NCI-H748 (cell line): ENCODE results near the gene FUT8.

Experiments
- DNase-seq: peaks from one replicate; lab custom pipeline; 2025; ENCODE audit not compliant: unreplicated experiment; lab: John Stamatoyannopoulos, UW

Gene FUT8

DNA sequence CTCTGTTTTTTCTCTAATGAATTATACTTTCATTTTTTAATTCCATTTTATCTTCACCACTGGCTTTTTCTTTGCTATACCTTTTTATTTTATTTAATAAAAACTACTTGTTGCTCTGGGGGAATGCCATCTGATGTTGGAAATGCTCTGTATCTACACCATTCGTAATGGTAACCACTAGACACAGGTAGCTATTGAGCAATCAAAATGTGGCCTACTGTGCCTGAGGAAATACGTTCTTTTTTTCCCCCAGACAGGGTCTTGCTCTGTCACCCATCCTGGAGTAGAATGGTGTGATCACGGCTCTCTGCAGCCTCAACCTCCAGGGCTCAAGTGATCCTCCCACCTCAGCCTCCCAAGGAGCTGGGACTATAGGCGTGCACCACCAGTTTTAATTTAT lies 140.2 kb downstream of the FUT8 start:
- DNase-seq: no peak

DNA sequence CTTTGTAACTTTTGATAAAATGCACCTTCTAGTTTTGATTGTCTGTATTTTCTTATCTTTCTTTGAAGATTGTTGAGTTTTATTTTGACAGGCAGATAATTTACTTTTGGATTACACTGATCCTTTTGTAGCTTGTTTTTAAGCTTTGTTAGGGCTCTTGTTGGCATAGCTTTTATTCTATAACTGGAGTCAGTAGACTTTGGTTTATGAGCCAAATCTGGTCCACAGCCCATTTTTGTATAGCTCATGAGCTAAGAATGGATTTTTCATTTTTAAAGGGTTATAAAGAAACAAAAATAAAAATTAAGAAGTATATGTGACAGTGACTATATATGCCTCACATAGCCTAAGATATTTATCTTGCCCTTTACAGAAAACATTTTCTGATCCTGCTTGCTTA lies 142.3 kb downstream of the FUT8 start:
- no peak for DNase-seq

DNA sequence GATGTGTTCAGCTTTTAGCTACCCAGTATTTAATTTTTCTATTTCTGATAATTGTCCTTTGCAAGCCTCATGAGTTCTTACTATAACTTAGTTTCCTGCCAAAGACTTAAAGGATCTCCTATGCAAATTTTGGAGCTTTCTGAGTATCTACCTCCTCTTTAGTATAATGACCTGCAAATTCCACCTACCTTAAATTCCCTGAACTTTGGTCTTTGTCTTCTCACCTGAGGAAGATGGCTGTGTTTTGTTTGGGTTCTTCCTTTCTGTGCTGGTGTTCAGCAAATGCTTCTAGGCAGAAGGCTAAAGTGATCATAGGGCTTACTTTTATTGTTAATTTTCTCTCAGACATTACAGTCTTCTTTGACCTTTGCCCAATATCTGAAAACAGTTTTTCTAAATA lies 142.8 kb downstream of the FUT8 start:
- DNase-seq: no peak

DNA sequence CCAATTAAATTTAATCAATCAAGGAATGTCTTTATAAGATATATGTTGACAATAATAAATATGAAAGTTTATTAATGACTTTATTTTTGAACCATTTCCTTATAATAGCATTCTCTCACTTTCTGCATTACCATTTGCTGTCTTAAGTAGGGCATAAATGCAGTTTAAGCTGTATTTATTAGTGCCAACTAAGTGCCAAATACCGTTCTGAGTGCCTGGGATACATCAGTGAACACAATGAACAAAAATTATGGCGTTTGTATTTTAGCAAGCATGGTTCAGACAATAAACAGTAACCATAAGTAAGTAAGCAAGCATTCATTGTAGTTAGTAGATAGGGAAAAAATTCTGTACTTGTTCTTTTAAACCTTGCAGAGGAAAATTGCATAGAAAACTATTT lies 145.8 kb downstream of the FUT8 start:
- DNase-seq: no peak

DNA sequence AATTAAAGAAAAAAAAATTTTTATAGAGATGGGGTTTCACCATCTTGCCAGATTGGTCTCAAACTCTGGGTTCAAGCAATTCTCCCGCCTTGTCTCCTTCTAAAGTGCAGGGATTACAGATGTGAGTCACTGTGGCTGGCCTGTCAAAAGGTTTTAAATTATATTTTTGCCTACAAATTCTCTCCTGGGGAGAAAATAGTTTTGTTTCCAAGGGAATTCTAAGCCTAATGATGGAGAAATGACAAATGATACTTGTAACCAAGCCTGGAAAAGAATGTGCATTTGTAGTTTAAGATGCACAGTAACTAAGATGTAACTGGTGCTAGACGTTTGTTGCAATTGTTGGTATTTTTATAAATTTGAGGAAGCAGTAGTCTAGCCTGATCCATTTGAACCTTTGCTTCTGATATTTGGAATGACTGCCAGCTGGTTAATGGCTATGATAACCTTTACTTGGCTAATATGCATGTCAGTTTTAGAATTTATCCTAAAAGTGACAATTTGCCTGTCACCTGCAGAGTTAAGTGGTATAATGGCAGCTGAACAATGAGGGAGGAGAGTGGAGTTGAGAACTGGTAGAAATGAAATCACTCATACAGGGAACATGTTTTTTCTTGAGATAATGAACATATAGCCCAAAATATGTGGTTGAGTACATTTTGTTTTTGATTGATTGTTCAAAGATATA lies 148.0 kb downstream of the FUT8 start:
- DNase-seq: peak; percentile 84

DNA sequence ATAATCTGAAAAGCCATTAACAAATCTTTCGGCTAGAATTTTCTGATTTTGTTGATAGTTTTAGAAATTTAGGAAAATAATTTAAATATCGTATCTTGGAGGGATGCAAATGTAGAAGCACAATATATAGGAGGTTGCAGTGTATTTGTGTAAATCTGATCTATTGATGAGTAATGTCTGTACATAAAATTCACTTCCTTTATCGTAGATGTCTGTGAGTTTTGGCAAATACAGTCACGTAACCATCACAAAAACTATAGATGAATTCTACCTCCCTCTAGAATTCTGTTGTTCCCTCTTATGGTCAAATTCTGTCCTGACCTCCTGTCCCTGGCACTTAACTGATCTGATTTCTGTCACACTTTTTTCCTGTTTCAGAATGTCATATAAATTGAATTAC lies 151.8 kb downstream of the FUT8 start:
- no peak for DNase-seq

DNA sequence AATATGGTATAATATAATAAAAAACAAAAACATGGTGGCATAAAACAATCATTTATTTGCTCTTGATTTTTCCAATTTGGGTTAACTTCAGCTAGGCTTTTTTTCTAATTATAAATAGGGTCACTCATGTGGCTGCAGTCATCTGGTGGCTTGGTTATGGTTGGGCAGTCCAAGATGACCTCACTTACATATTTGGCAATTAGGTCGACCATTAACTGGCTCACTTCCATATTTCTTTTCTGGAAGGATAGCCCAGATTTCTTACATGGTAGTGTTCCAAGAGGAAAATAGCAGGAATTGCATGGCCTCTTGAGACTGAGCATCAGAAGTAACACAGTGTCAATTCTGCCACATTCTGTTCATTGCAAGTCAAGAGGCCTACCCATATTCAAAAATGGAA lies 153.4 kb downstream of the FUT8 start:
- no peak for DNase-seq

DNA sequence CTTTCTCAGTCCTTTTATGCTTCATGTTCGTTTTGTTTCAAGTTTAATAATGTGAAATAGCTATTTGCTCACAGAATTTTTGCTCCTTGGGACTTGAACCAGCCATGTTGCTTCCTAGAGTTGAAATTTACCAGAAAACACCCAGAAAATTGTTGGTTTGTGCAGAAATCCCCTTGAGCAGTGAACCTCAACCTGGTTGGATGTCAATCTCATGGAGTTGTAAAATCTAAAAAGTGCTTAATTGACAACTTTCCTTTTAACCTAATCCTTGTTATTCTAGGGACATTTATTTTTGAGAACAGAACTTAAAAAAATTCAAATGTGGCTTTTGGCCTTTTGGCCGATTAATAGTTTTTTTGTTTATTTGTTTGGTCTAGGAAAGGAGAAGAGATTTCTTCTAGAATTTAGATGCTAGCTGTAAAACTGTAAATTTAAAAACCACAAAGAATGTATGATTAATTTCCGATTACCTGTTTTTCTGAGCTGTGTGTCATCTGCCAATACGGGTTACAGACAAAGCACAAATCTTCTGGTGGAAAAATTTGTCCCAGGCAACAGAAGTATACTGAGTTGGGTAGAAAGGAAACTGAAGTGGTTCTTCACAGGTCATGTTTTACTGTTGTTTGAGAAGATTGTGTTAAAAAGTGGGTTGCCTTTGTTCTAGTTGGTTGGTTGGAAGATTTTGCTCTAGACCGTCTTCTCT lies 154.4 kb downstream of the FUT8 start:
- DNase-seq: no peak

DNA sequence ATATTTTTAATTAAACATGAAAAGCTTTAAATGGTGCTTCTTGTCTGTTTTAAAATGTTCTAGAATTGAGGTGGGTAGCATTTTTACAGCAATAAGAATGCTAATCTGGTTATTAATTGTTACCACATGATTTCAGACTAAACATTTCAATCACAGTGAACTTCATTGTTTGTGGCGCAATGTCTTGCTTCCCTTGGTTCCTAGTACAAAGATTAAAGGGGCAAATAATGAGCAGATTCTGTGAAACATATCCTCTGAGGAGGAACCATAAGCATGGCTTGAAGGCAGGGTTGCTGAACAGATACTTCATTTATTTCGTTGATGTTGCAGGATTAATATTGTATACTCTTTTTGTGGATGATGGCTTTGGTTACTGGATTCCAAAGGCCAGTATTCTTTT lies 162.1 kb downstream of the FUT8 start:
- DNase-seq: no peak

DNA sequence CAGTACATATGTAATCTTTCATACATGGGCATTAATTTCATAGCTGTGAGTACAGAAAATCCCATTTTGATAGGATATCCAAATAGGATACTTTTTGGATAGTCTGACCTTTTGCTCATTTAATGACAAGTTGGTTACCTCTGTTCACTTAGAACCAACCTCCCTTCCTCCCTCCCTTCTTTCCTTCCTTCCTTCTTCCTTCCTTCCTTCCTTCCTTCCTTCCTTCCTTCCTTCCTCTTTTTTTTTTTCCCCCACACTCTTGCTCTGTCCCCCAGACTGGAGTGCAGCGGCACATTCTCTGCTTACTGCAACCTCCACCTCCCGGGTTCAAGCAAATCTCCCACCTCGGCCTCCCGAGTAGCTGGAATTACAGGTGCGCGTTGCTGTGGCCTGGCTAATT lies 162.9 kb downstream of the FUT8 start:
- no peak for DNase-seq

DNA sequence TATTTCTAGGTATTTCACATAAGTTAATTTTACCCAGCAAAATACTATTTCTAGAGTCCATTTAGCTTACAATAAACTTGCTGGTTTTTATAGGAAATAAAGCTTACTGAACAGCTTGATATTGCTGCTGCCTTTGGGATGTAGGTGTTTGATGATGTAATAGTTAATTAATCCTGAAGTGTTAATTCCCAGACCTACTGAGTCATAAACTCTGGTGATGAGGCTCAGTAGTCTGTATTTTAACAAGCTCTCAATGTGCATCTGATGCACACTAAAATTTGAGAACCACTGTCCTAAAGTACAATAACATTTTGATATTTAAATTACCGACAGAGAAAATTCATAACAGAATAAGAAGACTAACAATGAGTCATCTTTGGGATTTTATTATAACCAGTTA lies 168.4 kb downstream of the FUT8 start:
- DNase-seq: no peak

DNA sequence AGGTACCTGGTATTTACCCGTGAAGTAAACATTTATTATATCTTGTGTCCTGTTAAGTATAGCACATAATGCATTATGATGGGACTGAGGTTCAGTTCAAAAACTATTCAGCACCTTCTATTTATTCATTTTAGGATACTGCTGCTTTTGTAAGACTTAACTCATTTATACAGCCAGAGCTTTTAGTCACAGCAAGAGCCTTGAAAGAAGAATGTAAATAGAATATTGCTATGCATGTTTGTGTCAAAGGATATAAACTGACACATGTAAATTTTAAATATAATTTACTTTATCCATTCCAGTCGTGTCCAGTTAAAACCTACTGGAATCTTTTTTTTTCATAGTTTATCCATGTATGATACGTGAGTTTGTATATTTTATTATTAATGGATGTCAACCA lies 168.8 kb downstream of the FUT8 start:
- no peak for DNase-seq

DNA sequence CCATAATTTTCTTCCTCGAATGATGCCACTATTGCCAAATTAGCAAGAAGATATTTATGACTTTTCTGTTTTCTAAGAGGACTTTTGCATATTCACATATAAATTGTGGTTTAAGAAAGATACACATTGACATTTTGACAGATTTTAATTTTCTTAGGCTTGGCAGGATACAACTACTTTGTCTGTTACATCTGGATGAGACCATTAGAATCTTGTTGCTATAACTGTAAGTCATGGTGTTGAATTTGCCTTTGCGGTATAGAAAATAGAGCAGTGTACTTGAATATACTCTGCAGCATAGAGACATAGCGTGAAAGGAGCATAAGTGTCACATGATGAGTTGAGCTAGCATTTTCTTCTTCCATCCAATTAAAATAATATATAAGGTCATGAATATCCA lies 169.3 kb downstream of the FUT8 start:
- no peak for DNase-seq

DNA sequence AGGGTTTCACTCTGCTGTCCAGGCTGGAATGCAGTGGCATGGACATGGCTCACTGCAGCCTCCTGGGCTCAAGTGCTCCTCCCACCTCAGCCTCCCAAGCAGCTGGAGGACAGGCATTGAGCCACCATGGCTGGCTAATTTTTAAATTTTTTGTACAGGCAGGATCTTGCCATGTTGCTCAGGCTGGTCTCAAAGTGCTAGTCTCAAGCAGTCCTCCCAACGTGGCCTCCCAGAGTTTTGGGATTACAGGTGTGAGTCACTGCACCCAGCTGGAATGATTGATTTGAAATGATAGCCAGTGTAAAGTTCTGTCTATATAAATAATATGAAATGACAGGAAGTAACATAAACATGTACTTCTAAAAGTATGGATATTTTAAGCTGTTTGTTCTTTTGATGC lies 172.7 kb downstream of the FUT8 start:
- no peak for DNase-seq

DNA sequence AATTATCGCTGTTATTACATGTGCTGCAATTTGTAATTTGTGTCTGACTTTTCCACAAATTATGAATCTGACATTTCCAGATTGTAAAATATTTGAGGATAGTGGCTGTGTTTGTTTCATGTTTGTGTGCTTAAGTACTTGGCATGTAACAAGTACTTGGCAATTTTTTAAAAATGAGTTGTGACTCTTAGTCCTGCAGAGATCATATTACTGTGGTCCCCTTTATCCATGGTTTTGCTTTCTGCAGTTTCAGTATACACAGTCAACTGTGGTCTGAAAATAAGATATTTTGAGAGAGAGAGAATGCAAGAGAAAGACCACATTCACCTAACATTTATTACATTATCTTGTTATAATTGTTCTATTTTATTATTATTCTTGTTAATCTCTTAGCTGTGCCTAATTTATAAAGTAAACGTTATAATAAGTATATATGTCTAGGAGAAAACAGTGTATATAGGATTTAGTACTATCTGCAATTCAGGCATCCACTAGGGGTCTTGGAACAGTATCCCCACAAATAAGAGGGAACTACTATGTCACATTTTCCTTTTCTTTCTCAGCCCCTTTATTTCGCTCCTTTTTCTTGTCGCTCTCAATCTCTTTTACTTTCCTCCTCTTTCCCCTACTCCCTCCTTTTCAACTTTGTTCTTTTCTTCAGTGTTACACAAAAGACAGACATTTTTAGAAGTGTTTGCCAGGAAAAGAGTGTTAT lies 176.1 kb downstream of the FUT8 start:
- DNase-seq: peak; percentile 6

DNA sequence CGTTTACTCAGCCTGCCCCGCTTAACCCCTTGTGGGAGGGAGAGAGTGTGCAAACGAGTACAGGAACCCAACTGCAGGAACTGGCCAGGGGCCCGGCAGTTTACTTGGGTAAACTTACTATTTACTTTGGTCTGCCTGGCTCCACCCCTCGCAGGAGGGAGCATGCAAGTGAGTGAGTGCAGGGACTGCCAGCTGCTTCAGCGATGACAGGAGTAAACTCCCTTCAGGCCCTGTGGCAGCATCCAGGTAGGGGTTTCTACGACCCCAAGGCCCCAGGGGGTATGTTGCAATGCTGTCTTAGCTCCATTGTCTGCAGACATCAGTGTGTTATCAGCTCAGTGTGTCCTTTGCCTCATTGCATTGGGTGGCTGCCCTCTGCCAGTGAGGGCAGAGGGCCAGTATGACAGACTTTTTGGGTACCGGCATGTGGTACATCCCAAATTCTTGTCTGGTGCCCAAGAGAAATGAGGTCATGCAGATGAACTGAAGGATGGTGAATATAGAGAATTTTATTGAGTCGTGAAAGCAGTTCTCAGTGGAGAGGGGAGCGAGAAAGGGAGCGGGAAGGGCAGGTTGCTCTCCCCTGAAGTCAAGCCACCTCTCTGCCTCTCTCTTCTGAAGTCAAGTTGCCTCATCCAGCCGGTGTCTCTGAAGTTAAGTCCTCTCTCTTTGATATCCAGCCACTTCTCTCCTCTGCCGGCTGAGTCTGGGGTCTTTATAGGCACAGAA lies 181.8 kb downstream of the FUT8 start:
- DNase-seq: peak; percentile 52

DNA sequence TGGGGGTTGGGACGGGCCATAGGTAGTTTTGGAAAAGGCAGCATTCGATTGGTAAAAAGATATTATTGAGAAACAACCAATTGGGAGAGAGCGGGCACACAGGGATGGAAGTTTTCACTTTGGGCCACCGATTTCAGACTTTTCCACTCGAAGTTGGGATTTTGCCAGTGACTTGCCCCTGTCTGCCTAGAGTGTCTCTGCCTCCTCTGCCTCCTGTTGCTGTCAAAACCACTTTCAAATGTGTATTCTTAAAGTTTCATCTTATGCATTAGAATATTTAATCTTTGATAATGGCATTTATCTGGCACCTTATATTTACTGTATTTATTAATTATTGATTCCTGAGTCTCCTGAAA lies 182.3 kb downstream of the FUT8 start:
- no peak for DNase-seq

DNA sequence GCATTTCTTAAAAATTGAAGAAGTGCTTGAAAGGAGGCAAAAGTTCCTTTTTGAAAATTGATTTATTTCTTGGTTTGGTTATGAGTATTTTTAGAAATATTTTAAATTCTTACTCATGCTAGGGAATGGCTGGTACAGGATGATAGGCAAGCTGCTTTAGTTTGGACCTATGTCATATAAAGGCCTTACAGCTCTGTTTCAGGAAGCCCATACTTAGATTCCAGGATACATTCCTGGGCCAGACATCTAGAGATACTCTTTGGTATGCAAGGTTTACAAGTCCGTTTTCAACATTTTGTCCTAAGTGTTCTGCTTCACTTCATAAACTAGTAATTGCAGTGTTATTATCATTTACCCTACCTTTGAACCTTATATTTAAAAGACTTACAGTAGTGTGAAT lies 186.8 kb downstream of the FUT8 start:
- DNase-seq: no peak

DNA sequence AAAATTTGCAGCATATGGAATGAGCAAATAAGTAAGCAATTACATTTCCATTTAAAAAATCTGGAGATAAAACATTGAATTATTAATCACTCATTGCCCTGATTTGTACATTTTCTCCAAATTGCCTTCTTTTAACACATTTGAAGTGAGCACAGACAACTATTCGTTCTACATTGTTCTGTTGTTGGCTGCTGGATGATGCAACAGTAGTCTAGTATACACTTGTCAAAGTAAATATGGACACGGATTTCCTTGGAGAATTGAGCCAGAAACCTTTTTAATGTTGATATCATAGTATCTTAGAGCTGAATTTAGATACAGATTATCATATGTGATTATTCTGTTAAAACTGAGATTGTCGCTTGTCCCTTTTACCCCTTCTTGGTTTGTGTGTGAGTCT lies 188.2 kb downstream of the FUT8 start:
- DNase-seq: no peak

DNA sequence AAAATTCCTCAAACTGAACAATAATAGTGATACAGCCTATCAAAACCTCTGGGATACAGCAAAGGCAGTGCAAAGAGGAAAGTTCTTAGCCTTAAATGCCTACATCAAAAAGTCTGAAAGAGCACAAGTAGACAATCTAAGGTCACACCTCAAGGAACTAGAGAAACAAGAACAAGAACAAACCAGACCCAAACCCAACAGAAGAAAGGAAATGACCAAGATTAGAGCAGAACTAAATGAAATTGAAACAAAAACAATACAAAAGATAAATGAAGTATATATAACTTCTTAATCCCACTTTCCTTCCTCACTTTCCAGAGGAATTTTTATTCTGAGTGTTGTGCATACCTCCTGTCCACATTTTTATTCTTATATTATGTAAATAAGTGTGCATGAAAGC lies 192.0 kb downstream of the FUT8 start:
- no peak for DNase-seq

DNA sequence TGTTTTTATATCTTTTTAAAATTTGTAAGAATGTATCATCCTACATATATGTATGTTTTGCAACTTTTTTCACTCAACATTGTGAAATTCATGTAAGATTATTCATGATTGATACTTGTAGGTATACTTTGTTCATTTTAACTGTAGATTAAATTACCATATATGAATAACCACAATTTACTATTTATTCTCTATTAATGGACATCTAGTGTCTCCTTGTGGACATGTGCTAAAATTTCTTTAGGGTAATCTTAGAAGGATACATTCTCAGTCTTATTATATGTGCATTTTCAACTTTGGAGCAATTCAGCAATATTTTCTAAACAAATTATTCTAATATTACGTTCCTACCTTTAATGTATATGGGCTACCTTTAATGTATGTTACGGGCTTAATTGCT lies 192.4 kb downstream of the FUT8 start:
- no peak for DNase-seq

DNA sequence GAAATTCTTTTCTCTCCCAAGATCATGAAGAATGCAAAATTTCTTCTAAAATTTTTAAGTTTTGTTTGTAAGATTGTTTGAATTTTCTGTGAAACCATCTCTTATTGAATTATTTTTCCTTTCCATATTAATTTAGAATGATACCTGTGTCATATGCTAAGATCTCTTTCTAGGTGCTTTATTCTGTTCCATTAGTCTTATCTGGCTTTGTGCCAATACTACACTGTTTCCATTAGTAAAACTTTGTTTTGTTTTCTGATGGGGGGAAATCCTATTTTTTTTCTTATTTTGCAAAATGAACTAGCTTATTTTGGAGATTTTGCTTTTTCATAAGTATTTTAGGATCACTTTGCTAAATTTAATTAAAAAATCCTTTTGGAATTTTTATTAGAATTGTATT lies 193.9 kb downstream of the FUT8 start:
- no peak for DNase-seq
